Osteocyte (in vitro differentiated cells): ENCODE data around the gene NSUN3. TPM values are rescaled to one million over a fixed set of nuclear protein-coding genes. Genes with fewer than 3 reads are reported as not detected.

ENCODE experiments used
- DNase-seq: peaks from one replicate; pipeline ENCODE4 v3.0.0; 2021; ENCODE audit warnings: mixed read lengths; ENCODE audit not compliant: unreplicated experiment; ENCODE audit errors: extremely low spot score
- H3K27ac Mint-ChIP-seq: one replicate; pipeline ENCODE4 v1.8.0; 2021; ENCODE audit warnings: mild to moderate bottlenecking, mixed read lengths; ENCODE audit not compliant: unreplicated experiment
- H3K27me3 Mint-ChIP-seq: one replicate; pipeline ENCODE4 v1.8.0; 2021; ENCODE audit warnings: mixed read lengths; ENCODE audit not compliant: unreplicated experiment
- H3K36me3 Mint-ChIP-seq: one replicate; pipeline ENCODE4 v1.8.0; 2021; ENCODE audit warnings: mixed read lengths; ENCODE audit not compliant: unreplicated experiment
- H3K4me1 Mint-ChIP-seq: one replicate; pipeline ENCODE4 v1.8.0; 2021; ENCODE audit warnings: mixed read lengths; ENCODE audit not compliant: unreplicated experiment
- H3K4me3 Mint-ChIP-seq: one replicate; pipeline ENCODE4 v1.8.0; 2021; ENCODE audit warnings: mild to moderate bottlenecking, moderate library complexity, mixed read lengths; ENCODE audit not compliant: unreplicated experiment
- H3K9me3 Mint-ChIP-seq: one replicate; pipeline ENCODE4 v1.8.0; 2021; ENCODE audit warnings: mixed read lengths; ENCODE audit not compliant: unreplicated experiment
- CTCF ChIP-seq: fragments of 200-600 bp; sonication (generic); IDR thresholded peaks from 2 replicates; pipeline ENCODE4 v1.5.0; 2021; ENCODE audit warnings: antibody characterized with exemption, mild to moderate bottlenecking, moderate library complexity
- total RNA-seq: library from RNA; stranded (reverse); gene quantifications from 2 replicates; pipeline ENCODE4 v1.2.1, GENCODE V29; 2021

The NSUN3 gene
- total RNA-seq, 1 donor from 2014 or later: 15.0 TPM

- Mint-ChIP-seq H3K27ac (no peak overlapping the region), H3K27me3 (no peaks in the 10 kb centered on the region), H3K36me3 (peaks cover 12% of the 10 kb centered on the region), H3K4me3 (no peak overlapping the region), H3K4me1 (no peaks in the 10 kb centered on the region), H3K9me3 (no peaks in the 10 kb centered on the region)
- no peak for TF ChIP-seq CTCF
- DNase-seq: no peak
Observed at GRCh38 chr3:94046533-94046932, 16.3 kb upstream of the NSUN3 start.

- Mint-ChIP-seq H3K4me1 (no peaks in the 10 kb centered on the region), H3K27me3 (no peaks in the 10 kb centered on the region), H3K9me3 (no peaks in the 10 kb centered on the region), H3K36me3 (peaks cover 7% of the 10 kb centered on the region), H3K27ac (no peak overlapping the region), H3K4me3 (no peak overlapping the region)
- no peak for TF ChIP-seq CTCF
- no peak for DNase-seq
Observed at GRCh38 chr3:94049267-94049666, 13.6 kb upstream of the NSUN3 start.

GRCh38 chr3:94050546-94050945 is 12.3 kb upstream of the NSUN3 start:
- H3K36me3 Mint-ChIP-seq: peaks cover 2% of the 10 kb centered on the region

GRCh38 chr3:94061297-94061696 is 1.6 kb upstream of the NSUN3 start:
- H3K9me3 Mint-ChIP-seq: no peaks in the 10 kb centered on the region

More at GRCh38 chr3:94050546-94050945, 12.3 kb upstream of the NSUN3 start:
- Mint-ChIP-seq H3K4me1 (no peaks in the 10 kb centered on the region), H3K27me3 (no peaks in the 10 kb centered on the region), H3K27ac (no peak overlapping the region), H3K4me3 (no peak overlapping the region), H3K9me3 (no peaks in the 10 kb centered on the region)
- DNase-seq: no peak
- TF ChIP-seq CTCF: no peak

GRCh38 chr3:94063496-94064119 is 747 bp downstream of the NSUN3 start:
- TF ChIP-seq CTCF: no peak
- peaks cover 19% of the 10 kb centered on the region for H3K36me3 Mint-ChIP-seq
- peak overlapping the region; percentile 95 for H3K4me3 Mint-ChIP-seq
- H3K4me1 Mint-ChIP-seq: peaks cover 31% of the 10 kb centered on the region
- peak overlapping the region; percentile 100 for H3K27ac Mint-ChIP-seq
- DNase-seq: no peak
- no peaks in the 10 kb centered on the region for H3K9me3 Mint-ChIP-seq
- no peaks in the 10 kb centered on the region for H3K27me3 Mint-ChIP-seq

More at GRCh38 chr3:94061297-94061696, 1.6 kb upstream of the NSUN3 start:
- DNase-seq: no peak
- no peak for TF ChIP-seq CTCF
- H3K27ac Mint-ChIP-seq: no peak overlapping the region
- peaks cover 30% of the 10 kb centered on the region for H3K4me1 Mint-ChIP-seq
- no peak overlapping the region for H3K4me3 Mint-ChIP-seq
- no peaks in the 10 kb centered on the region for H3K27me3 Mint-ChIP-seq
- H3K36me3 Mint-ChIP-seq: peaks cover 9% of the 10 kb centered on the region
